Testis (tissue), 3 donors: ENCODE results near the gene A1BG. TPM values are rescaled to one million over a fixed set of nuclear protein-coding genes. Genes with fewer than 3 reads are reported as not detected.
A peak's percentile ranks its signal among the peaks of the same experiment; 100 is the strongest.

Experiments
- DNase-seq: peaks from one replicate; pipeline ENCODE4 v3.0.0-alpha.2; 2019
- H3K27ac ChIP-seq, 2 donors: fragments of 200-600 bp; sonication (generic); one replicate each; pipeline ENCODE4 v1.5.1; 2019
- H3K27me3 ChIP-seq: fragments of 200-600 bp; sonication (generic); one replicate; pipeline ENCODE4 v1.5.1; 2019
- H3K36me3 ChIP-seq: fragments of 200-600 bp; sonication (generic); one replicate; pipeline ENCODE4 v1.5.1; 2017; ENCODE audit warnings: low read depth; ENCODE audit errors: missing control alignments
- H3K4me1 ChIP-seq: fragments of 200-600 bp; sonication (generic); one replicate; pipeline ENCODE4 v1.5.1; 2019
- H3K4me3 ChIP-seq, 2 donors: fragments of 200-600 bp; sonication (generic); one replicate each; pipeline ENCODE4 v1.5.1; 2017 to 2019
- H3K9me3 ChIP-seq: fragments of 200-600 bp; sonication (generic); one replicate; pipeline ENCODE4 v1.5.1; 2017
- POLR2A ChIP-seq: fragments of 450-650 bp; IDR thresholded peaks from one replicate; pipeline ENCODE4 v1.6.1; 2017; ENCODE audit warnings: antibody characterized with exemption, mild to moderate bottlenecking, moderate library complexity
- WGBS, 2 donors: methylation state at CpG; one replicate each; pipeline ENCODE4 v1.1.5; 2018; 5-methylcytosine and 5-hydroxymethylcytosine counted together
- intact Hi-C: fragments of 100-400 bp; cut with DNase I; formaldehyde crosslinking; loops from one replicate; pipeline ENCODE4 v1.15.1; 2023; ENCODE audit warnings: low total_unique reads
- polyA plus RNA-seq: library from polyadenylated mRNA; stranded (reverse); fragments of 350-450 nt; fragmentation: Illumina TruSeq; extraction: RNeasy Lipid Tissue Mini Kit (QIAGEN cat#74804); gene quantifications from one replicate; pipeline ENCODE4 v1.2.3, GENCODE V29; 2014; ENCODE audit warnings: low read depth, low replicate concordance; ENCODE audit not compliant: insufficient read depth
- total RNA-seq, 2 donors: library from RNA; depleted of rRNA; stranded (reverse); fragments of >200 nt; gene quantifications; one replicate each; pipeline ENCODE4 v1.2.3, GENCODE V29; 2016
- TF ChIP-seq, protein P1 (sequence below), 3 experiments: fragments of 450-650 bp in 2 of 3; fragments of 200-600 bp in 1 of 3; sonication (generic) in 1 of 3; IDR thresholded peaks; one replicate each; pipeline ENCODE4 v1.5.1; 2016 to 2019; ENCODE audit warnings: antibody characterized with exemption in 3 of 3, mild to moderate bottlenecking in 2 of 3, moderate library complexity in 1 of 3

The A1BG gene
- total and polyA plus RNA-seq, 3 donors from 2014 or later = 3.5 to 13.1 (median 4.5) TPM

DNA sequence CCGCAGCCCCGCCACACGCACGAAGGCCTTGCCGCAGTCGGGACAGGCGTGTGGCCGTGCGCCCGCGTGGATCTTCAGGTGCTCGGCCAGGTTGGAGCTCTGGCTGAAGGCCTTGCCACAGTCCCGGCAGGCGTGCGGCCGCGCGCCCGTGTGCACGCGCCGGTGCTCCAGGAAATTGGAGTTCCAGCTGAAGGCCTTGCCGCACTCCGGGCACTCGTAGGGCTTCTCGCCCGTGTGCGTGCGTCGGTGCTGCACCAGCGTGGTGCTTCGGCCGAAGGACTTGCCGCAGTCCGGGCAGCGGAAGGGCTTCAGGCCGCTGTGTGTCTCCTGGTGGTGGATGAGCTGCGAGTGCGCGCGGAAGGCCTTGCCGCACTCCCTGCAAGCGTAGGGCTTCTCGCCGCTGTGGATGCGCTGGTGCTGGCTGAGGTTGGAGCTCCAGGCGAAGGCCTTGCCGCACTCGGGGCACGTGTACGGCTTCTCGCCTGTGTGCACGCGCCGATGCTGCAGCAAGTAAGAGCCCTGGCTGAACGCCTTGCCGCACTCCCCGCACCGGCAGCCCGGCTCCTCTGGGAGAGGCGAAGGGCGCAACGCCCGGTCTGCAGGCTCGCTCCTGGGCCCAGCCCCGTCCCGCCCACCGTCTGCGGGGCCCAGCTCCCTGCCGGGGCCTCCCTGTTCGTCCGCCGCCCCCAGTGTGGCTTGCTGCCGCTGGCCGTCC, 3.6 kb upstream of the A1BG start:
- Histone ChIP-seq H3K4me3 (peak overlapping the region; percentile 26 to 49), H3K27me3 (no peaks in the 10 kb centered on the region), H3K4me1 (no peaks in the 10 kb centered on the region), H3K36me3 (no peaks in the 10 kb centered on the region), H3K27ac (no peak overlapping the region), H3K9me3 (no peaks in the 10 kb centered on the region)
- 7 to 30% methylated on average over 3 to 16 of the region's 75 CpGs for WGBS, 2 donors
- intact Hi-C loops = no loop called here
- no peak for TF ChIP-seq POLR2A
- TF ChIP-seq, protein P1, sequence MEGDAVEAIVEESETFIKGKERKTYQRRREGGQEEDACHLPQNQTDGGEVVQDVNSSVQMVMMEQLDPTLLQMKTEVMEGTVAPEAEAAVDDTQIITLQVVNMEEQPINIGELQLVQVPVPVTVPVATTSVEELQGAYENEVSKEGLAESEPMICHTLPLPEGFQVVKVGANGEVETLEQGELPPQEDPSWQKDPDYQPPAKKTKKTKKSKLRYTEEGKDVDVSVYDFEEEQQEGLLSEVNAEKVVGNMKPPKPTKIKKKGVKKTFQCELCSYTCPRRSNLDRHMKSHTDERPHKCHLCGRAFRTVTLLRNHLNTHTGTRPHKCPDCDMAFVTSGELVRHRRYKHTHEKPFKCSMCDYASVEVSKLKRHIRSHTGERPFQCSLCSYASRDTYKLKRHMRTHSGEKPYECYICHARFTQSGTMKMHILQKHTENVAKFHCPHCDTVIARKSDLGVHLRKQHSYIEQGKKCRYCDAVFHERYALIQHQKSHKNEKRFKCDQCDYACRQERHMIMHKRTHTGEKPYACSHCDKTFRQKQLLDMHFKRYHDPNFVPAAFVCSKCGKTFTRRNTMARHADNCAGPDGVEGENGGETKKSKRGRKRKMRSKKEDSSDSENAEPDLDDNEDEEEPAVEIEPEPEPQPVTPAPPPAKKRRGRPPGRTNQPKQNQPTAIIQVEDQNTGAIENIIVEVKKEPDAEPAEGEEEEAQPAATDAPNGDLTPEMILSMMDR (IDR thresholded peaks at IDR 0.05) = no peak
- no peak for DNase-seq

DNA sequence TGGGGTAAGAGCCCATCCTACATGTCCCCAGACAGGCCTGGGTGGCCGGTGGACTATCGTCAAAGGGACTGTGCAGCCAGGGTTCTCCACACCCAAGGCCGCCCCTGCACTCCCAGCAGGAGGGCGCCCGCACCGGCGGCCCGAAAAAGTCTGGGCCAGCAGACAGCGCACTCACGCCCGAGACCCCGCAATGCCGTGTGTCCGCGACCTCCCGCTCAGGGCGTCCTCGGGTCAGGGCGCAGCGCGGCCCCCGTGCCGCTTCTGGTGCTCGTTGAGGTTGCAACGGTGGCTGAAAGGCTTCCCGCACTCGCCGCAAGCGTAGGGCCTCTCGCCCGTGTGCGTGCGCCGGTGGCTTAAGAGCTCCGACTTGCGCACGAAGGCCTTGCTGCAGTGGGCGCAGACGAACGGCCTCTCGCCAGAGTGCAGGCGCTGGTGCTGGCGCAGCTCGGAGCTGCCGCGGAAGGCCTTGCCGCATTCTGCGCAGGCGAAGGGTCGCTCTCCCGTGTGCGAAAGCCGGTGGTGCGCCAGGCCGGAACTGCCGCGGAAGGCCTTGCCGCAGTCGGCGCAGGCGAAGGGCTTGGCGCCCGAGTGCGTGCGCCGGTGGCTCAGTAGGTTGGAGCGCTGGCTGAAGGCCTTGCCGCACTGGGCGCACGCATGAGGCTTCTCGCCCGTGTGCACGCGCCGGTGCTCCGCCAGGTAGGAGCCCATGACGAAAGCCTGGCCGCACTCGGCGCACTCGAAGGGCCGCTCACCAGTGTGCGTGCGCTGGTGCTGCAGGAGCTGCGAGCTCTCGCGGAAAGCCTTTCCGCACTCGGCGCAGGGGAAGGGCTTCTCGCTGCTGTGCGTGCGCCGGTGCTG, 2.8 kb upstream of the A1BG start:
- no peaks in the 10 kb centered on the region for H3K36me3 ChIP-seq
- no peaks in the 10 kb centered on the region for H3K9me3 ChIP-seq
- H3K4me3 ChIP-seq = peak overlapping the region; percentile 26 to 49
- DNase-seq = no peak
- WGBS, 2 donors = 17 to 39% methylated on average over 22 to 47 of the region's 94 CpGs
- intact Hi-C loops = no loop called here
- TF ChIP-seq POLR2A = no peak
- TF ChIP-seq, protein P1 (IDR thresholded peaks at IDR 0.05) = no peak
- H3K27me3 ChIP-seq = no peaks in the 10 kb centered on the region
- H3K4me1 ChIP-seq = no peaks in the 10 kb centered on the region
- H3K27ac ChIP-seq = no peak overlapping the region

- 60 to 69% methylated on average over 10 of the region's 10 CpGs for WGBS, 2 donors
- no peak overlapping the region for H3K27ac ChIP-seq
- DNase-seq = no peak
- TF ChIP-seq, protein P1 (IDR thresholded peaks at IDR 0.05) = no peak
- TF ChIP-seq POLR2A = no peak
- no peaks in the 10 kb centered on the region for H3K36me3 ChIP-seq
- peak overlapping the region in 1 of 2 donors; percentile 49 for H3K4me3 ChIP-seq
- intact Hi-C loops = no loop called here
- peaks cover under 1% of the 10 kb centered on the region for H3K4me1 ChIP-seq
- H3K27me3 ChIP-seq = no peaks in the 10 kb centered on the region
- H3K9me3 ChIP-seq = no peaks in the 10 kb centered on the region
These were observed 2.0 kb upstream of the A1BG start for GRCh38 chr19:58355215-58355796.

DNA sequence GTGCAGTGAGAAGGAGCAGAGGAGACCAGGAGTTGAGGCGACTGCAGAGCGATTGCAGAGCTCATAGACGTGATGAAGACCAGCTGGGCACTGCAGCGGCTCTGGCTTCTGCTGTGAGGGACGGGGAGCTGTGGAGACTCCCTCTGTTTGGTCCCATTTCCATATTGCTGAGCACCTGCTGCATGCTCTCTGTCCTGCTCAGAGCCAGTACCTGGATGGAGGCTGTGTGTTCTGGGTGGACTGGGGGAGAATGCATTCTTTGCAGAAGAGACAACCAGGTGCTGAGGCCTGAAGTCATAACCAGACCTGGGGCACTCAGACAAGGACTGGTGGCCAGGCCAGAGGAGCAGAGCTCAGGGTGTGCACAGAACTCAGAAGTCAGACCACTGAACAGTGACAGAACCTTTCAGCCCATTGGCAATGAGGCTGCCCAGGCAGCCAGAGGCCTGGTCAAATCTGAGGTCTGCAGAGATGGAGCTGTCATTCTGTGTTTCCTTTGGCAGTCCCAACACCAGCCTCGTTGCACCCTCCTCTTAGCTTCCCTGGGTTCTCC, 1.3 kb upstream of the A1BG start:
- H3K4me3 ChIP-seq = no peak overlapping the region
- no peak for DNase-seq
- no peak for TF ChIP-seq POLR2A
- TF ChIP-seq, protein P1 (IDR thresholded peaks at IDR 0.05) = no peak
- H3K27me3 ChIP-seq = no peaks in the 10 kb centered on the region
- H3K4me1 ChIP-seq = peaks cover 7% of the 10 kb centered on the region
- H3K36me3 ChIP-seq = no peaks in the 10 kb centered on the region
- no peaks in the 10 kb centered on the region for H3K9me3 ChIP-seq
- intact Hi-C loops = no loop called here
- WGBS, 2 donors = 84 to 88% methylated on average over 6 of the region's 6 CpGs
- no peak overlapping the region for H3K27ac ChIP-seq
